ENCODE results near the gene SCFD2.

SCFD2 gene

GRCh38 chr4:52979821-52980590 lies 385.9 kb downstream of the SCFD2 start:
- DNase-seq, result no peak

- no peak for DNase-seq
Observed at GRCh38 chr4:52979020-52979419, 386.8 kb downstream of the SCFD2 start.

- DNase-seq, result no peak
Observed at GRCh38 chr4:52977252-52977651, 388.6 kb downstream of the SCFD2 start.

- no peak for DNase-seq
Observed at GRCh38 chr4:52976523-52977230, 389.2 kb downstream of the SCFD2 start.

- DNase-seq, result no peak
Observed at GRCh38 chr4:52968691-52969090, 397.2 kb downstream of the SCFD2 start.

GRCh38 chr4:52968241-52968640 lies 397.6 kb downstream of the SCFD2 start:
- DNase-seq, result no peak

GRCh38 chr4:52966781-52967180 lies 399.1 kb downstream of the SCFD2 start:
- DNase-seq, result no peak

GRCh38 chr4:52966172-52966571 lies 399.7 kb downstream of the SCFD2 start:
- no peak for DNase-seq

- no peak for DNase-seq
Observed at GRCh38 chr4:52964561-52965101, 401.2 kb downstream of the SCFD2 start.

GRCh38 chr4:52964011-52964410 lies 401.9 kb downstream of the SCFD2 start:
- no peak for DNase-seq

GRCh38 chr4:52962721-52963120 lies 403.1 kb downstream of the SCFD2 start:
- DNase-seq, result no peak

- DNase-seq, result no peak
Observed at GRCh38 chr4:52961666-52962412, 404.0 kb downstream of the SCFD2 start.

GRCh38 chr4:52959541-52959940 lies 406.3 kb downstream of the SCFD2 start:
- no peak for DNase-seq

GRCh38 chr4:52957835-52958631 lies 407.8 kb downstream of the SCFD2 start:
- DNase-seq, result no peak

GRCh38 chr4:52957220-52957686 lies 408.6 kb downstream of the SCFD2 start:
- no peak for DNase-seq

- no peak for DNase-seq
Observed at GRCh38 chr4:52956691-52957090, 409.2 kb downstream of the SCFD2 start.

GRCh38 chr4:52954560-52955170 lies 411.2 kb downstream of the SCFD2 start:
- no peak for DNase-seq

GRCh38 chr4:52952540-52952939 lies 413.3 kb downstream of the SCFD2 start:
- no peak for DNase-seq

- no peak for DNase-seq
Observed at GRCh38 chr4:52951016-52951415, 414.8 kb downstream of the SCFD2 start.

GRCh38 chr4:52950226-52950625 lies 415.6 kb downstream of the SCFD2 start:
- DNase-seq, result no peak

GRCh38 chr4:52949336-52949735 lies 416.5 kb downstream of the SCFD2 start:
- DNase-seq, result no peak

GRCh38 chr4:52948057-52948423 lies 417.8 kb downstream of the SCFD2 start:
- no peak for DNase-seq
